C4-2B (cell line): ENCODE data around the gene ATP5ME.

Experiments
- CTCF ChIP-seq: fragments of 450-650 bp; conservative IDR thresholded peaks from 2 replicates; pipeline ENCODE4 v1.5.1; 2017; ENCODE audit warnings: mild to moderate bottlenecking
- ZFX ChIP-seq: fragments of 450-650 bp; IDR thresholded peaks from 2 replicates; pipeline ENCODE4 v1.6.1; 2017

GRCh38 chr4:679629-680028 is 5.6 kb upstream of the ATP5ME start:
- TF ChIP-seq CTCF (no peak), ZFX (no peak)
